Measurements from ENCODE around the gene DHRS7. TPM values are rescaled to one million over a fixed set of nuclear protein-coding genes. Genes with fewer than 3 reads are reported as not detected.

DHRS7 gene
- total and polyA plus RNA-seq, 4 donors = 67.7 to 75.3 (median 68.3) TPM

DNA sequence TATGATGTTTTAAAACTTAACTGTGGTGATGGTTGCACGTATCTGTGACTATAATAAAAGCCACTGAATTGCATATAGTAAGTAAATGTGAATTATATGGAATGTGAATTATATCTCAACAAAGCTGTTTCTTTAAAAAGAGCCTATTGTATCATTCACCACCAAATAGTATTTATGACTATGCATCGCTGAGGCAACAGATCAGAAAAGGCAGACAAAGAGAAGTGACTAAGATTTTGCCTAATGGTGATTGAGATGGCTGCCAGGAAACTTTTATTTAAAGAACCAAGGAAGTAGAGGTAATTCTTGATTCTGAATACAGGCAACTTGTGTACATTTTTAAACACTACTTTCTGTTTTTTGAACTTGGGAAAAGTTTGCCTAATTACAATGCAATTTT, 31.7 kb downstream of the DHRS7 start:
- DNase-seq (no peak), ATAC-seq (ENCODE audit: low FRiP score) (no peak)
- Histone ChIP-seq H3K9me3 (ENCODE audit: control insufficient read depth, low read length) (no peaks in the 10 kb centered on the region), H3K27ac (ENCODE audit: low read depth in 1 of 2, low read length in 2 of 2) (no peak overlapping the region), H3K4me3 (ENCODE audit: low read length in 2 of 2) (no peak overlapping the region), H3K27me3 (ENCODE audit: control insufficient read depth in 1 of 2, insufficient read depth in 2 of 2, low read length in 1 of 2) (no peaks in the 10 kb centered on the region), H3K36me3 (ENCODE audit: control insufficient read depth in 1 of 2, insufficient read depth in 2 of 2, low read length in 1 of 2) (no peaks in the 10 kb centered on the region), H3K4me1 (ENCODE audit: control insufficient read depth in 1 of 2, insufficient read depth in 2 of 2, low read length in 2 of 2) (no peaks in the 10 kb centered on the region)
- intact Hi-C loops (cut with DNase I) = no loop called here
- 80 to 83% methylated on average over 2 of the region's 2 CpGs for WGBS, 2 donors

DNA sequence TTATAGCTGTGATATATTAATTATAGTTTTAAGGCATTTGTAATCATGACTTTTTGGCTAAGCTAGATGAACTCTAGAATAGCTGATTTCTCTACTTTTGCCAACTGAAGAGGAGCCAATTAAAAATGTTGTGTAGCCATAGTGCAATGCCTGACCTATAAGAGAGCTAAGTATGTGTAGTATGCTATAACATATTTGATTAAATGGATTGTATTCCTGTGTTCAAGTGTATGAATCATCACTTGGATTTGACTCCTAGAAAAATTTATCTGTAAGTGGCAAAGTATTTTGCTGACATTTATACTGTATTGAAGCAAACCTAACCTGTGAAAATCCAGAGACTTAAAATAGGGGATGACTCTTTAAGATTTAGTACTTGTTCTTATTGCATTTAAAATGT, 39.3 kb downstream of the DHRS7 start:
- Histone ChIP-seq H3K27ac (ENCODE audit: low read depth in 1 of 2, low read length in 2 of 2) (no peak overlapping the region), H3K9me3 (ENCODE audit: control insufficient read depth, low read length) (no peaks in the 10 kb centered on the region), H3K4me3 (ENCODE audit: low read length in 2 of 2) (no peak overlapping the region), H3K36me3 (ENCODE audit: control insufficient read depth in 1 of 2, insufficient read depth in 2 of 2, low read length in 1 of 2) (peaks cover 8 to 11% of the 10 kb centered on the region in 2 donors), H3K4me1 (ENCODE audit: control insufficient read depth in 1 of 2, insufficient read depth in 2 of 2, low read length in 2 of 2) (no peaks in the 10 kb centered on the region), H3K27me3 (ENCODE audit: control insufficient read depth in 1 of 2, insufficient read depth in 2 of 2, low read length in 1 of 2) (no peaks in the 10 kb centered on the region)
- DNase-seq = no peak
- no peak for ATAC-seq (ENCODE audit: low FRiP score)
- intact Hi-C loops (cut with DNase I) = no loop called here

DNA sequence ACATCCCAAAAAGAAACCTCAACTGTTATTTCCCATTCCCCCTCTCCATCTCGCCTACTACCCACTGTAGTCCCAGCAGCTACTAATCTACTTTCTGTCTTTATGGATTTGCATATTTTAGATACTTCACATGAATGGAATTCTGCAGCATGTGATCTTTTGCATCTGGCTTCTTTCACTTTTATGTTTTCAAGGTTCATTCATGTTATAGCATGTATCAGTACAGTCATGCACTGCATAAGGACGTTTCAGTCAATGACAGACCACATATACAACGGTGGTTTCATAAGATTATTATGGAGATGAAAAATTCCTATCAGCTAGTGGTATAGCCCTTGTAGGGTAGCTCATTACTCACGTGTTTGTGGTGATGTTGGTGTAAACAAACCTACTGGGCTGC, 49.0 kb downstream of the DHRS7 start:
- DNase-seq (no peak), ATAC-seq (ENCODE audit: low FRiP score) (no peak)
- WGBS, 2 donors = 67 to 71% methylated on average over 4 of the region's 4 CpGs
- peaks cover 4 to 8% of the 10 kb centered on the region in 2 donors for H3K36me3 ChIP-seq (ENCODE audit: control insufficient read depth in 1 of 2, insufficient read depth in 2 of 2, low read length in 1 of 2)
- intact Hi-C loops (cut with DNase I) = loop anchor here in 1 of 2 donors (5.0 kb wide), 1 partner anchor 36 kb away; no protein-coding TSS in a partner anchor
- H3K27me3 ChIP-seq (ENCODE audit: control insufficient read depth in 1 of 2, insufficient read depth in 2 of 2, low read length in 1 of 2) = no peaks in the 10 kb centered on the region
- H3K4me3 ChIP-seq (ENCODE audit: low read length in 2 of 2) = no peak overlapping the region
- H3K4me1 ChIP-seq (ENCODE audit: control insufficient read depth in 1 of 2, insufficient read depth in 2 of 2, low read length in 2 of 2) = no peaks in the 10 kb centered on the region
- no peak overlapping the region for H3K27ac ChIP-seq (ENCODE audit: low read depth in 1 of 2, low read length in 2 of 2)
- H3K9me3 ChIP-seq (ENCODE audit: control insufficient read depth, low read length) = no peaks in the 10 kb centered on the region

DNA sequence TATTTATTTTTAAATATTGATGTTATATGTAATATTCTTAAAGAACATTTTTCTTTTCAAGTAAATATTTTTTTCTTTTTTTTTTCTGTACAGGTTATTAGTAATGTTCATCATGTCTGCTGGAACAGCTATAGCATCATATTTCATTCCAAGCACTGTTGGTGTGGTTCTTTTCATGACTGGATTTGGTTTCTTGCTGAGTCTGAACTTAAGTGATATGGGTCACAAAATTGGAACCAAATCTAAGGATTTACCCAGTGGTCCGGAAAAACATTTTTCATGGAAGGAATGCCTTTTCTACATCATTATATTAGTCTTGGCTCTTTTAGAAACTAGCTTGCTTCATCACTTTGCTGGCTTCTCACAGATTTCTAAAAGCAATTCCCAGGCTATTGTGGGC, 50.3 kb downstream of the DHRS7 start:
- H3K4me1 ChIP-seq (ENCODE audit: control insufficient read depth in 1 of 2, insufficient read depth in 2 of 2, low read length in 2 of 2) = no peaks in the 10 kb centered on the region
- H3K27me3 ChIP-seq (ENCODE audit: control insufficient read depth in 1 of 2, insufficient read depth in 2 of 2, low read length in 1 of 2) = no peaks in the 10 kb centered on the region
- H3K36me3 ChIP-seq (ENCODE audit: control insufficient read depth in 1 of 2, insufficient read depth in 2 of 2, low read length in 1 of 2) = peaks cover 4% of the 10 kb centered on the region in 2 donors
- no peak for DNase-seq
- WGBS, 2 donors = 0 to 5% methylated on average over 1 of the region's 1 CpG
- no peak overlapping the region for H3K27ac ChIP-seq (ENCODE audit: low read depth in 1 of 2, low read length in 2 of 2)
- H3K9me3 ChIP-seq (ENCODE audit: control insufficient read depth, low read length) = no peaks in the 10 kb centered on the region
- ATAC-seq (ENCODE audit: low FRiP score) = no peak
- H3K4me3 ChIP-seq (ENCODE audit: low read length in 2 of 2) = no peak overlapping the region
- intact Hi-C loops (cut with DNase I) = loop anchor here in 1 of 2 donors (5.0 kb wide), 1 partner anchor 37 kb away; no protein-coding TSS in a partner anchor

DNA sequence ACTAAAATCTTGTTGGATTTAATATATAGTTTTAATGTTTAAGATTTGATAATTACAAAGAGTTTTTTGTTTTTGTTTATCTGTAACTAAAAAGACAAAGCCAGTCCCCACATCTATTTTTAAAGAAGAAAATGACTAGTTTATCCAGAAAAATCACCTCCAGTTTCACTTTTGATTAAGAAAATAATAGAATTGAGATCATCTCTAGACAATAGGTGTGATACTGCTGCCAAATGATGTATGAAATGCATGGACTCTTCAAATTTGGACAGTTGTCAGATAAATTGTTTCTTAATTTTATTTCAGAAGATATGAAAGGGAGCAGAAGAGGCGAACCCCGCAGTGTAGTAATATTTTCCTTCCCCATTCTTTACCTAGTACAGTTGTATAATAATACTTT, 53.5 kb downstream of the DHRS7 start:
- ATAC-seq (ENCODE audit: low FRiP score) (no peak), DNase-seq (no peak)
- WGBS, 2 donors = 91 to 94% methylated on average over 2 of the region's 2 CpGs
- H3K27me3 ChIP-seq (ENCODE audit: control insufficient read depth in 1 of 2, insufficient read depth in 2 of 2, low read length in 1 of 2) = no peaks in the 10 kb centered on the region
- H3K36me3 ChIP-seq (ENCODE audit: control insufficient read depth in 1 of 2, insufficient read depth in 2 of 2, low read length in 1 of 2) = peaks cover 4% of the 10 kb centered on the region in 2 donors
- no peaks in the 10 kb centered on the region for H3K4me1 ChIP-seq (ENCODE audit: control insufficient read depth in 1 of 2, insufficient read depth in 2 of 2, low read length in 2 of 2)
- no peak overlapping the region for H3K4me3 ChIP-seq (ENCODE audit: low read length in 2 of 2)
- intact Hi-C loops (cut with DNase I) = no loop called here
- H3K27ac ChIP-seq (ENCODE audit: low read depth in 1 of 2, low read length in 2 of 2) = no peak overlapping the region
- no peaks in the 10 kb centered on the region for H3K9me3 ChIP-seq (ENCODE audit: control insufficient read depth, low read length)

DNA sequence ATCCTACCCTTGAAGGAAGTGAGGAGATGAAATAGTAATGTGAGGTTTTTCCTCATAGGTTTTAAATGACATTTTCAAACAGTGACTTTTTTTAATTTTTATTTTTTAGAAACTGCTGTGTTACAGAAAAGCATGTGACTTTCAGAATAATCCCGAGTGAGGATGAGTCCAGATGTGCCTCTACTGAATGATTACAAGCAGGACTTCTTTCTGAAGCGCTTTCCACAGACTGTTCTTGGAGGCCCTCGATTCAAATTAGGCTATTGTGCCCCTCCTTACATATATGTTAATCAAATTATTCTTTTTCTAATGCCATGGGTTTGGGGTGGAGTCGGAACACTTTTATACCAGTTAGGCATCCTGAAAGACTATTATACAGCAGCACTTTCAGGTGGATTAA, 57.7 kb downstream of the DHRS7 start:
- H3K4me1 ChIP-seq (ENCODE audit: control insufficient read depth in 1 of 2, insufficient read depth in 2 of 2, low read length in 2 of 2) = peaks cover 0 to 2% of the 10 kb centered on the region in 2 donors
- H3K36me3 ChIP-seq (ENCODE audit: control insufficient read depth in 1 of 2, insufficient read depth in 2 of 2, low read length in 1 of 2) = no peaks in the 10 kb centered on the region
- 82 to 83% methylated on average over 4 of the region's 4 CpGs for WGBS, 2 donors
- intact Hi-C loops (cut with DNase I) = loop anchor here in 1 of 2 donors (5.0 kb wide), 1 partner anchor 55 kb away; no protein-coding TSS in a partner anchor
- H3K9me3 ChIP-seq (ENCODE audit: control insufficient read depth, low read length) = no peaks in the 10 kb centered on the region
- DNase-seq = no peak
- no peak overlapping the region for H3K27ac ChIP-seq (ENCODE audit: low read depth in 1 of 2, low read length in 2 of 2)
- no peak overlapping the region for H3K4me3 ChIP-seq (ENCODE audit: low read length in 2 of 2)
- no peak for ATAC-seq (ENCODE audit: low FRiP score)
- no peaks in the 10 kb centered on the region for H3K27me3 ChIP-seq (ENCODE audit: control insufficient read depth in 1 of 2, insufficient read depth in 2 of 2, low read length in 1 of 2)

DNA sequence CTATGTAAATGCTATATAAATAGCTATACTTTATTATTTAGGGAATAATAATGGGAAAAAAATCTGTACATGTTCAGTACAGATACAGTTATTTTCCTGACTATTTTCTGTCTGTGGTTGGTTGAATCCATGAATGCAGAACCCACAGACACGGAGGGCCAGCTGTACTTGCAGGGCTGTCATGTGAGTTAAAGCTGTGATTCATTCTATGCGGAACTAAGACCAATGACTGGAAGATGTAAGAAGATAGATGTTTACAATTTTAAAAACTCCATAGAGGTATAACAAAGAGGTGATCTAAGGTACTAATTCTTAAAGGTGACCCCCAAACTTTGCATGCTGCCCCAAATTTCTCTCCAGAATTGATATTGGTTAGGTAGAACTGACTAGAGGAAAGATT, 58.9 kb downstream of the DHRS7 start:
- Histone ChIP-seq H3K27ac (ENCODE audit: low read depth in 1 of 2, low read length in 2 of 2) (no peak overlapping the region), H3K4me3 (ENCODE audit: low read length in 2 of 2) (no peak overlapping the region), H3K27me3 (ENCODE audit: control insufficient read depth in 1 of 2, insufficient read depth in 2 of 2, low read length in 1 of 2) (no peaks in the 10 kb centered on the region), H3K36me3 (ENCODE audit: control insufficient read depth in 1 of 2, insufficient read depth in 2 of 2, low read length in 1 of 2) (no peaks in the 10 kb centered on the region), H3K9me3 (ENCODE audit: control insufficient read depth, low read length) (no peaks in the 10 kb centered on the region), H3K4me1 (ENCODE audit: control insufficient read depth in 1 of 2, insufficient read depth in 2 of 2, low read length in 2 of 2) (peaks cover 0 to 2% of the 10 kb centered on the region in 2 donors)
- intact Hi-C loops (cut with DNase I) = loop anchor here in 1 of 2 donors (5.0 kb wide), 1 partner anchor 56 kb away; no protein-coding TSS in a partner anchor
- DNase-seq = peak in 1 of 2 donors; percentile 46
- no peak for ATAC-seq (ENCODE audit: low FRiP score)
- WGBS, 2 donors = 33 to 51% methylated on average over 2 of the region's 2 CpGs

DNA sequence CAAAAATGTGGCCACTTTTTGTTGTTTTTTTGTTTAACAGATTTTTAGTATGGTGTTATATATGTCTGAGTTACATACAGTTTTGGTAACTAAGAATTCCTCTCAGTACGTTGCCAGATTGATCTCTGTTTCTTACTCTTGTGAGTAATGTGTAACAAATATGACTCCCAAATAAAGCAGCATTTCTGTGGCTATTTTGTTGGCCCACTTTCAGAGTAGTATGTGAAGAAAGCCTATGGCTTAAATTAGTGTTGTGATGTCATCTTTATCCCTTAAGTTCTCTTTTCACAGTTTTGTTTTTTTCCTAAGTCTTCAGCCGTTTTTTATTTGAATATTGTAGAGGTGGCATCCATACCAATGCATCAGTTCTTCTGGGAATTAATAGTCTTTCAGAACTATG, 62.8 kb downstream of the DHRS7 start:
- no peaks in the 10 kb centered on the region for H3K36me3 ChIP-seq (ENCODE audit: control insufficient read depth in 1 of 2, insufficient read depth in 2 of 2, low read length in 1 of 2)
- ATAC-seq (ENCODE audit: low FRiP score) (no peak), DNase-seq (no peak)
- no peaks in the 10 kb centered on the region for H3K9me3 ChIP-seq (ENCODE audit: control insufficient read depth, low read length)
- intact Hi-C loops (cut with DNase I) = no loop called here
- 21 to 22% methylated on average over 2 of the region's 2 CpGs for WGBS, 2 donors
- H3K4me3 ChIP-seq (ENCODE audit: low read length in 2 of 2) = no peak overlapping the region
- H3K4me1 ChIP-seq (ENCODE audit: control insufficient read depth in 1 of 2, insufficient read depth in 2 of 2, low read length in 2 of 2) = peaks cover 0 to 2% of the 10 kb centered on the region in 2 donors
- H3K27ac ChIP-seq (ENCODE audit: low read depth in 1 of 2, low read length in 2 of 2) = no peak overlapping the region
- H3K27me3 ChIP-seq (ENCODE audit: control insufficient read depth in 1 of 2, insufficient read depth in 2 of 2, low read length in 1 of 2) = no peaks in the 10 kb centered on the region

DNA sequence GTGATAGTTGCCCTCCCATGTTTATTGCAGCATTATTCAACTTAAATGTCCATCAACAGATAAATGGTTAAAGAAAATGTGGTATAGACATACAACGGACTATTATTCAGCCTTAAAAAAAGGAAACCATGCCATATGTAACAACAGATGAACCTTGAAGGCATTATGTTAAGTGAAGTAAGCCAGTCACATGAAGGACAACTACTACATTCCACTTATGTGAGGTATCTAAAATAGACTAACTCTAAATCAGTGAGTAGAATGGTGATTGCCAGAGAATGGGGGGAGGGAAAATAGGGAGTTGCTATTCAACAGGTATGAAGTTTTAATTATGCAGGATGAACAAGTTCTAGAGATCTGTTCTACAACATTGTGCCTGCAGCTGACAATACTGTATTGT, 63.4 kb downstream of the DHRS7 start:
- peaks cover 0 to 2% of the 10 kb centered on the region in 2 donors for H3K4me1 ChIP-seq (ENCODE audit: control insufficient read depth in 1 of 2, insufficient read depth in 2 of 2, low read length in 2 of 2)
- no peak for ATAC-seq (ENCODE audit: low FRiP score)
- 76 to 86% methylated on average over 1 of the region's 1 CpG for WGBS, 2 donors

More for the DNA sequence above, 63.4 kb downstream of the DHRS7 start:
- intact Hi-C loops (cut with DNase I) = no loop called here
- Histone ChIP-seq H3K9me3 (ENCODE audit: control insufficient read depth, low read length) (no peaks in the 10 kb centered on the region), H3K36me3 (ENCODE audit: control insufficient read depth in 1 of 2, insufficient read depth in 2 of 2, low read length in 1 of 2) (no peaks in the 10 kb centered on the region), H3K27ac (ENCODE audit: low read depth in 1 of 2, low read length in 2 of 2) (no peak overlapping the region), H3K4me3 (ENCODE audit: low read length in 2 of 2) (no peak overlapping the region), H3K27me3 (ENCODE audit: control insufficient read depth in 1 of 2, insufficient read depth in 2 of 2, low read length in 1 of 2) (no peaks in the 10 kb centered on the region)
- DNase-seq = no peak
